HAP-1 (cell line): ENCODE data around the gene HSPA13.

Experiments
- DNase-seq, 2 experiments: peaks; one replicate each; pipeline ENCODE4 v3.0.0-alpha.2; 2016 to 2020; ENCODE audit warnings: low spot score in 2 of 2
- H3K27me3 ChIP-seq: fragments of 250-450 bp; sonication (Bioruptor Pico); 2 replicates; pipeline ENCODE4 v1.5.1; 2020; ENCODE audit warnings: low read depth, mild to moderate bottlenecking, moderate library complexity
- H3K36me3 ChIP-seq: fragments of 250-450 bp; sonication (Bioruptor Pico); replicated peaks from 2 replicates; pipeline ENCODE4 v1.5.1; 2020; ENCODE audit warnings: mild to moderate bottlenecking
- H3K4me1 ChIP-seq: fragments of 250-450 bp; sonication (Bioruptor Pico); 2 replicates; pipeline ENCODE4 v1.5.1; 2020; ENCODE audit warnings: mild to moderate bottlenecking
- H3K4me3 ChIP-seq: fragments of 250-450 bp; sonication (Bioruptor Pico); 2 replicates; pipeline ENCODE4 v1.5.1; 2020; ENCODE audit warnings: mild to moderate bottlenecking, moderate library complexity
- H3K9me3 ChIP-seq: fragments of 250-450 bp; sonication (Bioruptor Pico); 2 replicates; pipeline ENCODE4 v1.5.1; 2020; ENCODE audit warnings: mild to moderate bottlenecking, moderate library complexity
- in situ Hi-C: fragments of 300-500 bp; cut with MboI; formaldehyde crosslinking; loops from 3 replicates; pipeline ENCODE4 v1.14.3; 2020; ENCODE audit warnings: low sequenced_read_pairs, inconsistent platforms, mixed read lengths

Gene HSPA13

DNA sequence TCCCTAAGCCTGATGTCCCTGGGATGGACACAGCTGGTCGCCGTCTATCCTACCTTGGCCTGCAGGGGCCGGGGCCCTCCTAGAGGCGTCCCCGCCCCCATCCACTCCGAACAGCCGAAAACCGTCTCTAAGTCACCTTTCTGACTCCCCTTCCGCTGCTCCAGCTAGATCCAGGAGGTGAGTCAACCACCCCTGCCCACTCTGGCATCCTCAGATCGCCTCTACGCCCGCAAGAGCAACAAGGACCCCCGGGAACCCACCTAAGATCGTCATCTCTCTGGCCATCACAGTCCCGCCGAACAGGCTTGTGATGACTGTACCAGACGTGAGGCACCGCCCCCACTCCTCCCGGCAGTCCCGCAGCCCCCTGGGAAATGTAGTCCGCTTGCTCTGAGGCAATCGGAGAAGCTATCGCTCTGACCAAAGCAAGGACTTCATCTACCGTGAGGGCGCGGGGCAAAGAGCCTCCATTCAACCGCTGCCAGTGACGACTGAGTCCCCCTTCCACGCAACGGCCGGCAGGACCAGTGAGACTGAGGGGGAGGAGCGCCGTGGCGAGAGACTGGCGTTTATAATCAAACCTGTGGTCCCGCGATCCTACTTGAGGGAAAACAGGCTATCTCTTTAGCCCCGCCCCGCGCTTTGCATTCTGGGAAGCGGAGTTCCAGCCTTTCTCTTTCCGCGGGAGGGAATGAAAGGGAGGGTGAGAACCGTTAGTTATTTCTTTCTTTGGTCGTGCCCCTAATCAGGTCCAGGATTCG lies at the start of gene HSPA13:
Gene HSPA13 (minus strand): TSS at position 312 of the 761 bp plus-strand sequence. CDS start 27 bp downstream, at position 285.
- peak; percentile 98 to 99 for DNase-seq
- in situ Hi-C loops = no loop called here
- Histone ChIP-seq H3K36me3 (peaks cover 1% of the 10 kb centered on the region), H3K9me3 (no peaks in the 10 kb centered on the region), H3K4me1 (peaks cover 13% of the 10 kb centered on the region), H3K27me3 (no peaks in the 10 kb centered on the region), H3K4me3 (peak within 1 kb of the TSS; percentile 95)

DNA sequence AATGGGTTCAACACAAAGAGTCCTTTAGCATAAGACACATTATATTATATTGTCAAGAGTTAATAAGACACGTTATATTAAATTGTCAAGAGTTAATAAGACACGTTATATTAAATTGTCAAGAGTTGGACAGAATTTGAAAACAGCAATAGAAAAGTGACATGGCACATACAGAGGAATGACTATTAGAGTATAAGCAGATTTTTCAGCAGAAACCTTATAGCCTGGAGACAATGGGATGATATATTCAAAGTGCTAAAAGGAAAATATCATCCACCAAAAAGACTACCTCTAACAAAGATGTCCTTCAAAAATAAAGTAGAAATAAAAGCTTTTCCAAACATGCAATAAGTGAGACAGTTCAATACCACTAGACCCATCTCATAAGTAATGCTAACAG lies 36.0 kb upstream of the HSPA13 start:
- H3K4me1 ChIP-seq = no peaks in the 10 kb centered on the region
- in situ Hi-C loops = no loop called here
- no peaks in the 10 kb centered on the region for H3K27me3 ChIP-seq
- no peak overlapping the region for H3K4me3 ChIP-seq
- no peaks in the 10 kb centered on the region for H3K36me3 ChIP-seq
- no peaks in the 10 kb centered on the region for H3K9me3 ChIP-seq
- DNase-seq = no peak

DNA sequence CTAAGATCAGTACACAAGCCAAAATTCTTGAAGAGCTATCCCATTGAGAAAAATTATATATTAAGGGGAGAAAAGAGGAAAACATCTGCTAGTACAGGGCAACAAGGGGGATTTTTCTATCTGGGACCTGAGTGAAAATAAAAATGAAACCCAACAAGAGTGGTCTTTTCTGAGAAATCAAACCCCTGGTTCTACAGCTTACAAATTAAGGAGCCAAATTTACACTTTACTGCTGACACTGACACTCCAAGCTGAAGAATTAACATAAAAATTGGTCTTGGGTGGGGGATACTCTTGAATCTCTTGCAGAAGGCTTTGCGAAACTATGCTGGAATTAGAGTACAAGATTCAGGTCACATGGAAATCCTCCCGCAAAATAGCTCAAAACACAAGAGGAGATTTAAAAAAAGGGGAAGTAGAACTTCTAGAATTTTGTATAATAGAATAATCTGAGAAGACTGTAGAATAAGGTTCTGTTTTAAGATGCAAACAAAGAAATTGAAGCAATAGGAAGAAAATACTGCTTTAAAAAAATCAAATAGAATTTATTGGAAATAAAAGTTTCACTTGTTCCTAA lies 32.1 kb upstream of the HSPA13 start:
- in situ Hi-C loops = no loop called here
- Histone ChIP-seq H3K9me3 (no peaks in the 10 kb centered on the region), H3K4me1 (no peaks in the 10 kb centered on the region), H3K36me3 (no peaks in the 10 kb centered on the region), H3K27me3 (no peaks in the 10 kb centered on the region), H3K4me3 (no peak overlapping the region)
- no peak for DNase-seq

DNA sequence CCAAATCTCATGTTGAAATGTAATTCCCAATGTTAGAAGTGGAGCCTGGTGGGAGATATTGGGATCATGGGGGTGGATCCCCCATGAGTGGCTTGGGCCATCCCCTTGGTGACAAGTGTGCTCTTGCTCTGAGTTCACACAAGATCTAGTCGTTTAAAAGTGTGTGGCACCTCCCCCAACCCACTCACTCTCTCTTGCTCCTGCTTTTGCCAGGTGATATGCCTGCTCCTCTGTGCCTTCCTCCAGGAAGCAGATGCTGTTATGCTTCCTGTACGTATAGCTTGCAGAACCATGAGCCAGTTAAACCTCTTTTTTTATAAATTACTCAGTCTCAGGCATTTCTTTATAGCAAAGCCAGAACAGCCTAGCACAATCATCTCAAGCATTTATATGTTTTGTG lies 23.0 kb upstream of the HSPA13 start:
- Histone ChIP-seq H3K36me3 (no peaks in the 10 kb centered on the region), H3K27me3 (no peaks in the 10 kb centered on the region), H3K4me1 (peaks cover 8% of the 10 kb centered on the region), H3K4me3 (no peak overlapping the region), H3K9me3 (no peaks in the 10 kb centered on the region)
- in situ Hi-C loops = no loop called here
- no peak for DNase-seq

DNA sequence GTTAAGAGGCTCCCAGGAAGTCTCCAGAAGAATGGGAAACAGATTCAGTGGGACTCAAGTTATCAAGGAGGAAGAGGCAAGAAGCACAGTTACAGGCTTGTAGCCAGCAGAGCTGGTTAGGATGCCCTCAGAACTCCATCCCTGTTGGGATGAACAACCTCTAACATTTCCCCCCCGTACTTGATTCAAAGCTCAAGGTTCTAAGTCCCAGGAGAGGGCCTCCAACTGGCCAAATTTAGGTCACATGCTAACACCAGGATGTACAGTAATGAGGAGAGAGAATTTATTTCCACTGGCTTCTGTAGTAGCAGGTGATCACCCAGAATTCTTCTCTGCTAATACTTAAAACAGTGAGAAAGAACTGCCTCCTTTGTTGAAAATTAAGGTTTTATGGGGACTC lies 22.3 kb upstream of the HSPA13 start:
- Histone ChIP-seq H3K9me3 (no peaks in the 10 kb centered on the region), H3K4me3 (no peak overlapping the region), H3K27me3 (no peaks in the 10 kb centered on the region), H3K36me3 (no peaks in the 10 kb centered on the region), H3K4me1 (peaks cover 8% of the 10 kb centered on the region)
- peak in 1 of 2 experiments; percentile 12 for DNase-seq
- in situ Hi-C loops = no loop called here

GRCh38 chr21:14403681-14404318 lies 20.9 kb upstream of the HSPA13 start:
- Histone ChIP-seq H3K36me3 (no peaks in the 10 kb centered on the region), H3K27me3 (no peaks in the 10 kb centered on the region), H3K4me1 (peaks cover 8% of the 10 kb centered on the region), H3K9me3 (0 out of 2 replicates have a peak, but pooled peaks cover 2% of the 10 kb centered on the region), H3K4me3 (no peak overlapping the region)
- in situ Hi-C loops = no loop called here
- peak in 1 of 2 experiments; percentile 74 for DNase-seq

- in situ Hi-C loops = no loop called here
- no peaks in the 10 kb centered on the region for H3K36me3 ChIP-seq
- peaks cover 8% of the 10 kb centered on the region for H3K4me1 ChIP-seq
- no peak overlapping the region for H3K4me3 ChIP-seq
- H3K9me3 ChIP-seq = 0 out of 2 replicates have a peak, but pooled peaks cover 2% of the 10 kb centered on the region
- DNase-seq = no peak
- no peaks in the 10 kb centered on the region for H3K27me3 ChIP-seq
These were observed 18.3 kb upstream of the HSPA13 start for GRCh38 chr21:14401217-14401616.

- DNase-seq = no peak
- H3K27me3 ChIP-seq = no peaks in the 10 kb centered on the region
- in situ Hi-C loops = no loop called here
- no peaks in the 10 kb centered on the region for H3K36me3 ChIP-seq
- H3K4me1 ChIP-seq = no peaks in the 10 kb centered on the region; the same call in 1 of the 2 replicates
- no peak overlapping the region for H3K4me3 ChIP-seq
- H3K9me3 ChIP-seq = no peaks in the 10 kb centered on the region
These were observed 5.3 kb upstream of the HSPA13 start for GRCh38 chr21:14388282-14388681.

GRCh38 chr21:14384453-14384852 lies 1.5 kb upstream of the HSPA13 start:
- Histone ChIP-seq H3K4me1 (peaks cover 13% of the 10 kb centered on the region), H3K9me3 (no peaks in the 10 kb centered on the region), H3K36me3 (no peaks in the 10 kb centered on the region; the same call in 1 of the 2 replicates), H3K4me3 (no peak overlapping the region), H3K27me3 (no peaks in the 10 kb centered on the region)
- no peak for DNase-seq
- in situ Hi-C loops = no loop called here

GRCh38 chr21:14383596-14384180 lies 742 bp upstream of the HSPA13 start:
- DNase-seq = peak in 1 of 2 experiments; percentile 12
- Histone ChIP-seq H3K4me3 (peak overlapping the region; percentile 95), H3K36me3 (no peaks in the 10 kb centered on the region; the same call in 1 of the 2 replicates), H3K27me3 (no peaks in the 10 kb centered on the region), H3K4me1 (peaks cover 13% of the 10 kb centered on the region), H3K9me3 (no peaks in the 10 kb centered on the region)
- in situ Hi-C loops = no loop called here

GRCh38 chr21:14382486-14382834 lies 486 bp downstream of the HSPA13 start:
- no peaks in the 10 kb centered on the region for H3K9me3 ChIP-seq
- H3K4me3 ChIP-seq = peak overlapping the region; percentile 95
- no peaks in the 10 kb centered on the region for H3K27me3 ChIP-seq
- H3K36me3 ChIP-seq = peaks cover 6% of the 10 kb centered on the region
- H3K4me1 ChIP-seq = peaks cover 13% of the 10 kb centered on the region
- in situ Hi-C loops = no loop called here
- peak; percentile 23 to 52 for DNase-seq

GRCh38 chr21:14376854-14377253 lies 6.1 kb downstream of the HSPA13 start:
- Histone ChIP-seq H3K9me3 (no peaks in the 10 kb centered on the region), H3K36me3 (peaks cover 44% of the 10 kb centered on the region), H3K27me3 (no peaks in the 10 kb centered on the region), H3K4me3 (no peak overlapping the region), H3K4me1 (peaks cover 12% of the 10 kb centered on the region)
- DNase-seq = no peak
- in situ Hi-C loops = no loop called here

DNA sequence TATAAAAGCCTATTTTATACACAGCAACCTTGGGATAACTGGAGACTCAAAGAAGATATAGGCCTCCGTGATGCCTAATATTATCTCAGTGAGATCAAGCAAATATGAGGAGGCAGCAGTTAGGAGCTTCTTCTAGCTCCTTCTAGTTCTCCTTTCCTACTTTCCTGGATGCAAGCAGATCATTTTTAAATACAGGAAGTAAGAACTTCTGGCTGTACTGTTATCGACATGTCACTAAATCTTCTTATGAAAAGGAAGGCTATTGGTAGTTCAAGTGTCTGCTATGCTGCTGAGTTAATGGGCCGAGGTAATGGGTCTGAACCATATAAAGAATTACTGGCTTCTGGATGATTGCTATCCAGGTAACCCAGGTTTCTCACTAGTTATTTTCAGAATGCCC lies 15.9 kb downstream of the HSPA13 start:
- no peak for DNase-seq
- Histone ChIP-seq H3K36me3 (no peaks in the 10 kb centered on the region), H3K9me3 (no peaks in the 10 kb centered on the region), H3K27me3 (no peaks in the 10 kb centered on the region), H3K4me3 (no peak overlapping the region), H3K4me1 (no peaks in the 10 kb centered on the region)
- in situ Hi-C loops = no loop called here

DNA sequence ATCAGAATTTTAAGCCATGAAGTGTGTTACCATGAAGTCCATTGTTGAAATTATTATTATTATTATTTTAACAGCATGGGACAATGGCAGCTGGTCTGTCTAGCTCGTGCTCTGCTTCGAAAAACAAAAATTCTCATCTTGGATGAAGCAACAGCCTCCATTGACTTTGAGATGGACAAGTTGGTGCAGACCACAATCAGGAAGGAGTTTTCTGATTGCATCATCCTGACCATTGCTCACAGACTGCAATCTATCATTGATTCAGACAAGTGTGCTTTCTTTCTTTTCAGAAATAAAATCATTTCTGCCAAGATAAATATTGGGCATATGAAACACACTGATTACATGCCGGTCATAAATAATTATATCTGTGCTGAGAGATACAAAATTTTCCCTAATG lies 21.0 kb downstream of the HSPA13 start:
- H3K9me3 ChIP-seq = no peaks in the 10 kb centered on the region
- no peak for DNase-seq
- no peaks in the 10 kb centered on the region for H3K36me3 ChIP-seq
- H3K4me1 ChIP-seq = no peaks in the 10 kb centered on the region
- in situ Hi-C loops = no loop called here
- peaks cover 4% of the 10 kb centered on the region; the same call in 1 of the 2 replicates for H3K27me3 ChIP-seq
- H3K4me3 ChIP-seq = no peak overlapping the region
